ENCODE results near the gene TNFRSF12A. TPM values are rescaled to one million over a fixed set of nuclear protein-coding genes. Genes with fewer than 3 reads are reported as not detected.

Gene TNFRSF12A
- total and polyA plus RNA-seq, 9 of the 15 experiments (the other 6 are each of a cell fraction or from before 2014, with no cell fraction given), result 0.41 to 61.8 (median 26.5) TPM

DNA sequence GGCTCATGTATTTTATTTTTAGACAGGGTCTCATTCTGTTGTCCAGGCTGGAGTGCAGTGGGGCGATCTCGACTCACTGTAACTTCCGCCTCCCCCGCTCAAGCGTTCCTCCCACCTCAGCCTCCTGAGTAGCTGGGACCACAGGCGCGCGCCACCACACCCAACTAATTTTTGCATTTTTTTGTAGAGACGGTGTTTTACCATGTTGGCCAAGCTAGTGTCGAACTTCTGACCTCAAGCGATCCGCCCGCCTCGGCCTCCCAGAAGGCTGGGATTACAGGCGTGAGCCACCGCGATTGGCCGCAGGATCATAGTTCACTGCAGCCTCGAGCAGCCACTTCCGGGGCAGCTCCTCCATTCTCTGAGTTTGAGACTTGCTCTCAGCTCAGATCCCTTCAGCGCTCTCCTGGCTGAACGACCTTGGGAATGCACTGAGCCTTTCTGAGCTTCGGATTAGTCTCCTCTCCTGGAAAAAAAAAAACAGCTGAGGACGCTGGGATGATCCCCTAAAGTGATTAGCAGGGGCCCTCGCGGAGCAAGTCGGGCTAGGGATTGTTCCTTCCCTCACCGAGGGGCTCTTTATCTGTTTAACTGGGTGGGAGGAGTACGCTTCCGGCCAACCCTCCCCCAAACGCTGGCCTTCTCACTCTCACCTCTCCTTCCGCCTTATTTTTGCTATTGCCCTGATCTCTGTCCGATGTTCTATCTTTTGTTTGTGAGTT is 38.8 kb upstream of the TNFRSF12A start (continued):
- TF ChIP-seq, protein P1, sequence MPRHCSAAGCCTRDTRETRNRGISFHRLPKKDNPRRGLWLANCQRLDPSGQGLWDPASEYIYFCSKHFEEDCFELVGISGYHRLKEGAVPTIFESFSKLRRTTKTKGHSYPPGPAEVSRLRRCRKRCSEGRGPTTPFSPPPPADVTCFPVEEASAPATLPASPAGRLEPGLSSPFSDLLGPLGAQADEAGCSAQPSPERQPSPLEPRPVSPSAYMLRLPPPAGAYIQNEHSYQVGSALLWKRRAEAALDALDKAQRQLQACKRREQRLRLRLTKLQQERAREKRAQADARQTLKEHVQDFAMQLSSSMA (CRISPR knock-in tag; IDR thresholded peaks at IDR 0.05), result no peak
- peak; percentile 11; the same call in 1 of the 2 replicates for TF ChIP-seq ZNF263 (CRISPR knock-in tag; IDR thresholded peaks at IDR 0.05; ENCODE audit: borderline replicate concordance)
- no peak for TF ChIP-seq SETDB1 (IDR thresholded peaks at IDR 0.05; ENCODE audit: low read length)
- TF ChIP-seq, protein P2, sequence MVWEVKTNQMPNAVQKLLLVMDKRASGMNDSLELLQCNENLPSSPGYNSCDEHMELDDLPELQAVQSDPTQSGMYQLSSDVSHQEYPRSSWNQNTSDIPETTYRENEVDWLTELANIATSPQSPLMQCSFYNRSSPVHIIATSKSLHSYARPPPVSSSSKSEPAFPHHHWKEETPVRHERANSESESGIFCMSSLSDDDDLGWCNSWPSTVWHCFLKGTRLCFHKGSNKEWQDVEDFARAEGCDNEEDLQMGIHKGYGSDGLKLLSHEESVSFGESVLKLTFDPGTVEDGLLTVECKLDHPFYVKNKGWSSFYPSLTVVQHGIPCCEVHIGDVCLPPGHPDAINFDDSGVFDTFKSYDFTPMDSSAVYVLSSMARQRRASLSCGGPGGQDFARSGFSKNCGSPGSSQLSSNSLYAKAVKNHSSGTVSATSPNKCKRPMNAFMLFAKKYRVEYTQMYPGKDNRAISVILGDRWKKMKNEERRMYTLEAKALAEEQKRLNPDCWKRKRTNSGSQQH (CRISPR knock-in tag; IDR thresholded peaks at IDR 0.05), result no peak
- TF ChIP-seq EP300 (IDR thresholded peaks at IDR 0.05; ENCODE audit: low read length), result peak; percentile 51
- TF ChIP-seq HNRNPLL (IDR thresholded peaks at IDR 0.05; ENCODE audit: low read depth, low read length, poor library complexity, severe bottlenecking), result no peak
- TF ChIP-seq, protein P3, sequence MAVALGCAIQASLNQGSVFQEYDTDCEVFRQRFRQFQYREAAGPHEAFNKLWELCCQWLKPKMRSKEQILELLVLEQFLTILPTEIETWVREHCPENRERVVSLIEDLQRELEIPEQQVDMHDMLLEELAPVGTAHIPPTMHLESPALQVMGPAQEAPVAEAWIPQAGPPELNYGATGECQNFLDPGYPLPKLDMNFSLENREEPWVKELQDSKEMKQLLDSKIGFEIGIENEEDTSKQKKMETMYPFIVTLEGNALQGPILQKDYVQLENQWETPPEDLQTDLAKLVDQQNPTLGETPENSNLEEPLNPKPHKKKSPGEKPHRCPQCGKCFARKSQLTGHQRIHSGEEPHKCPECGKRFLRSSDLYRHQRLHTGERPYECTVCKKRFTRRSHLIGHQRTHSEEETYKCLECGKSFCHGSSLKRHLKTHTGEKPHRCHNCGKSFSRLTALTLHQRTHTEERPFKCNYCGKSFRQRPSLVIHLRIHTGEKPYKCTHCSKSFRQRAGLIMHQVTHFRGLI (CRISPR knock-in tag; IDR thresholded peaks at IDR 0.05), result no peak
- peak; percentile 86 for TF ChIP-seq NR2C1 (IDR thresholded peaks at IDR 0.05)
- TF ChIP-seq NR2C1 (tag; IDR thresholded peaks at IDR 0.05), result peak; percentile 89
- peak; percentile 67; the same call in 1 of the 2 replicates for TF ChIP-seq POLR2H (tag; IDR thresholded peaks at IDR 0.05; ENCODE audit: low read depth)
- peak; percentile 94 for TF ChIP-seq TRIM28 (IDR thresholded peaks at IDR 0.05)
- TF ChIP-seq SPI1 (IDR thresholded peaks at IDR 0.05; ENCODE audit: borderline replicate concordance, low read depth, low read length), result no peak
- TF ChIP-seq, protein P4, sequence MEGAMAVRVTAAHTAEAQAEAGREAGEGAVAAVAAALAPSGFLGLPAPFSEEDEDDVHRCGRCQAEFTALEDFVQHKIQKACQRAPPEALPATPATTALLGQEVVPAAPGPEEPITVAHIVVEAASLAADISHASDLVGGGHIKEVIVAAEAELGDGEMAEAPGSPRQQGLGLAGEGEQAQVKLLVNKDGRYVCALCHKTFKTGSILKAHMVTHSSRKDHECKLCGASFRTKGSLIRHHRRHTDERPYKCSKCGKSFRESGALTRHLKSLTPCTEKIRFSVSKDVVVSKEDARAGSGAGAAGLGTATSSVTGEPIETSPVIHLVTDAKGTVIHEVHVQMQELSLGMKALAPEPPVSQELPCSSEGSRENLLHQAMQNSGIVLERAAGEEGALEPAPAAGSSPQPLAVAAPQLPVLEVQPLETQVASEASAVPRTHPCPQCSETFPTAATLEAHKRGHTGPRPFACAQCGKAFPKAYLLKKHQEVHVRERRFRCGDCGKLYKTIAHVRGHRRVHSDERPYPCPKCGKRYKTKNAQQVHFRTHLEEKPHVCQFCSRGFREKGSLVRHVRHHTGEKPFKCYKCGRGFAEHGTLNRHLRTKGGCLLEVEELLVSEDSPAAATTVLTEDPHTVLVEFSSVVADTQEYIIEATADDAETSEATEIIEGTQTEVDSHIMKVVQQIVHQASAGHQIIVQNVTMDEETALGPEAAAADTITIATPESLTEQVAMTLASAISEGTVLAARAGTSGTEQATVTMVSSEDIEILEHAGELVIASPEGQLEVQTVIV (CRISPR knock-in tag; IDR thresholded peaks at IDR 0.05; ENCODE audit: borderline replicate concordance), result no peak
- TF ChIP-seq PRDM10 (IDR thresholded peaks at IDR 0.05; ENCODE audit: partially characterized antibody), result peak; percentile 34
- TF ChIP-seq POLR3A (IDR thresholded peaks at IDR 0.05; ENCODE audit: borderline replicate concordance, extremely low read depth, insufficient read depth, insufficient read length), result no peak
- 0 out of 2 replicates have a peak, but pooled peaks have one; percentile 6 for TF ChIP-seq RAD51 (IDR thresholded peaks at IDR 0.05; ENCODE audit: borderline replicate concordance, low read depth)
- TF ChIP-seq SMARCE1 (IDR thresholded peaks at IDR 0.05), result 0 out of 2 replicates have a peak, but pooled peaks have one; percentile 33
- peak; percentile 69 for TF ChIP-seq SUPT5H (IDR thresholded peaks at IDR 0.05)

All from K562 (cell line).